GM21737 (cell line): ENCODE results near the gene ARFIP2.

Experiments used
- ATAC-seq: cut with Tn5 transposase; IDR thresholded peaks from one replicate; pipeline ENCODE4 v1.9.1; 2021; ENCODE audit warnings: mild to moderate bottlenecking, moderate library complexity; ENCODE audit not compliant: unreplicated experiment

ARFIP2 gene

GRCh38 chr11:6448574-6448973 is 32.6 kb downstream of the ARFIP2 start:
- no peak for ATAC-seq

DNA sequence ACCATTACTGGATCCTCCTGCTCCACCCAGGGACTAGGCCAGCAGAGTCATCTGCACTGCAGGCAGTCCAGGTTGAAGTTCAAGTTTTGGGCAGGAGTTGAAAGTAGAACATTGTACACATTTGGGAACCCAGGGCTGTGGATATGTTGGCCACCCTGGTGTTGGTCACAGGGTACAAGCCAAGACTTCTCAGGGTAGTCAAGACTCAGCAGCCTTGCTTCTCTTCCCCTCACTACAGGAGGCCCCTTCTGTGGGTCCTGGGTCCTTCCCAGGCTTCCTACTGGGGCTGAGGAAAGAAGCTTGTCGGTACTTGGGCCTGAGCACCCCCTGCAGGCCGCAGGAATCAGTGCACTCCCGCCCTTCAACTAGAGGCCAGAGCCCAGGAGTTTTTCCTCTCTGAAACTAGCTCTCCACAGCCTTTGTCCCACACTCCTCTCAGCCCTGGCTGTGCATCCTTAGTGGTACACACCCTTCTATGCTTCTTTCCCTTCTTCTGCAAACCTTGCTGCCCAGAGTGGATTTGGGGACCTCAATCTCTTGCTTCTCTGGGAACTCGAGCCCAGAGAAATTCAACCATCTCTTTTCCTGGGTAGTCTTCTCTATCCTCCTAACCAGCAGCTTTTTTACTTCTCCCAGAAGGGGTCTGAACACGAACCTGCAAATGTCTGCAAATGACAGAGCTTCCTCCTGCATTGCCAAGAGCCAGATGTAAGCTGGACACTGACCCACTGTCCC is 37.7 kb downstream of the ARFIP2 start:
- ATAC-seq, result peak; percentile 61

- ATAC-seq, result no peak
Observed at GRCh38 chr11:6442441-6442840, 38.7 kb downstream of the ARFIP2 start.

DNA sequence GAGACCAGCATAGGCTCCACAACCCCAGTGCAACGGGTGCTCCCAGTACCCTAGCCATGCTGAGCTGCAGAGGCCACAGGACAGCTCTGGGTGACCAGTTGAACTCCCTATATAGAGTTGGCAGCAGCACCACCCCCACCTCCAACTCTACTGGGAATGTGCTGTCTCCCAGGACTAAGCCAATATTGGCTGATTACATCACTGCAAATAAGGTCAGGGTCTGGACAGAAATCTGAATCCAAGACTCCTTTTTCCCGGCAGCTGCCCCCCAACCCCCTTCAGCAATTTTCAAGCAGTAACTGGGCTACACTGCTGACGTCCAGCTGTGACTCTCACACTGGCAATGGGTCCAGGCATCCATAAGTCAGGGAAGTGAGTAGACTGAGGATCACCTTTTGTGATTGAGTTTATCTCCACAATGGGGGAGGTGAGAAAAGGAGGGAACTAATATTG is 40.2 kb downstream of the ARFIP2 start, which contains the start of gene HPX:
HPX (minus strand) TSS at position 82 of the 453 bp plus-strand sequence; CDS start at position 58, 24 bp downstream.
- no peak for ATAC-seq

GRCh38 chr11:6438979-6439571 is 42.1 kb downstream of the ARFIP2 start:
- ATAC-seq, result no peak

- ATAC-seq, result no peak
Observed at GRCh38 chr11:6437993-6438392, 43.1 kb downstream of the ARFIP2 start.

GRCh38 chr11:6437423-6437822 is 43.7 kb downstream of the ARFIP2 start:
- ATAC-seq, result no peak

DNA sequence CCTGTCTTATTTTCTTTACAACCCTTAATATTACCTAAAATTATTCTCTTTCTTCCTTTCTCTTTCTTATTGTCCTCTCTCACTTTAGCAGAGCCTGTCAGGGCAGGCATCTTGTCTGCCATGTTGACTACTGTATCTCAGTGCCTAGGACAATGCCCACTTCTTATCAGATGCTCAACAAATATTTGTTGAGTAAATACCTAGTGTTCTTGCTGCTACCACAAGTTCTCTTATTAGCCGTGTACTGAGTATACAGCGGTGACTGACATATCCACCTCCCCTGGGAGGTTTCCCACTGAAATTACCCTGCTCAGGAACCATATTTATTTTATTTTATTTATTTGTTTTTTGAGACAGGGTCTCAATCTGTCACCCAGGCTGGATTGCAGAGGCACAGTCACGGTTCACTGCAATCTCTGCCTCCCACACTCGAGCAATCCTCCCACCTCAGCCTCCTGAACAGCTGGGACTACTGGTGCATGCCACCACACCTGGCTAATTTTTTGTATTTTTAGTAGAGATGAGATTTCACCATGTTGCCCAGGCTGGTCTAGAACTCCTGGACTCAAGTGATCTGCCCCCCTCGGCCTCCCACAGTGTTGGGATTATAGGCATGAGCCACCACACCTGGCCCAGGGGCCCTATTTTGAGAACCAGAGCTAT is 47.0 kb downstream of the ARFIP2 start:
- no peak for ATAC-seq

GRCh38 chr11:6431861-6432260 is 49.3 kb downstream of the ARFIP2 start:
- no peak for ATAC-seq

GRCh38 chr11:6427516-6427915 is 53.6 kb downstream of the ARFIP2 start:
- ATAC-seq, result no peak
